ENCODE measurements around the gene CTSW.

Gene CTSW

GRCh38 chr11:65870307-65870658 lies 9.4 kb upstream of the CTSW start (continued):
- no peak for TF ChIP-seq ZNF302 (tag by site-specific recombination; IDR thresholded peaks at IDR 0.05; ENCODE audit: low read depth)
- TF ChIP-seq ZNF660 (tag by site-specific recombination; IDR thresholded peaks at IDR 0.05) = no peak
- TF ChIP-seq ZEB2 (tag by site-specific recombination; IDR thresholded peaks at IDR 0.05) = no peak
- TF ChIP-seq ZNF777 (tag by site-specific recombination; IDR thresholded peaks at IDR 0.05; ENCODE audit: borderline replicate concordance) = no peak
- TF ChIP-seq PRDM1 (tag by site-specific recombination; IDR thresholded peaks at IDR 0.05) = no peak
- no peak for TF ChIP-seq ZFP69B (tag by site-specific recombination; IDR thresholded peaks at IDR 0.05)

DNA sequence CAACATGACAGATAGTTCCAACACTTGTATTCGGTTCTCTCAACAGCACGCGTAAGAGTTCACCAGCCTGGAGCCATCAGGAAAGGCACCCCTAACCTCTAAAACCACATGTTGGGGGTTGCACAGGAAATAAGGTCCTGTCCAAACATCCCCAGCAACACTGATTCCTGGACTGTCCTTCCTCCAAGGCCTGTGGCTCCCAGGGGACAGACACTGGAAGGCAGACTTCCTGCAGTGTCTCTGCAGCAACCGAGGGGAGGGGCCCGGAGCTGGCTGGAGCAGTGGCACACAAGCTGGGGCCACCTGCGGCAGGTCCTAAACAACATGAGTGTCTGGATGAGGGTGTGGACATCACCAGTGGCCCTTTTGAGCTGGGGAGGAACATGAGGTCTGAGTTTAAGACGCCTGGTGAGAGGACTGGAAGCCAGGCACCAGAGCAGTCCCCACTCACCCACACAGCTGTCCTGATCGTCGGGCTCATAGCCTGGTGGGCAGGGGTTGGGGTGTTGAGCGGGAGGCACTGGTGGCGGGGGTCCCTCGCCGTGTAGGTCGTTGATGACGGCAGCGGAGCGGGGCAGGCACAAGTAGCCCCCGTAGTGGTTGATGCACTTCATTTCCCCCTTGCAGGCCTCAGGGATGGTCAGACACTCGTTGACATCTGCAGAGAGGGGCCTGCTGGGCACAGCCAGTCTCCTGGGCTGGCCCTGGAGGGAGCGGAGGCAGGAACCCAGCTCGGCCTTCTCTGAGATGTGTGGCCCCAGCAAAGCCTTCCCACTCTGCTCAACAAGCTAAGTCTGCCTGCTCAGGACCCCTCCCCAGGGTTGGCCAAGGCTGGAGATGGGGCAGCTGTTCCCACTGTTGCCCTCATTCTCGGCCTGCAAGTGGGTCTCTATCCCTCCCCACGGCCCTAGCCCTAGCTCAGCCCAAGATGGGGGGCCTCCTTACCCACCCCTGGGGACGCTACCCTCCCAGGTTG lies 8.6 kb upstream of the CTSW start:
- Histone ChIP-seq H3K4me1 (ENCODE audit: control insufficient read depth, insufficient read depth, low read length) (no peaks in the 10 kb centered on the region), H3K36me3 (ENCODE audit: control insufficient read depth in 2 of 2, insufficient read depth in 1 of 2, low read length in 2 of 2) (peaks cover 0 to 21% of the 10 kb centered on the region in 2 experiments; a peak in 1 of 3 replicates)
- POLR2A ChIA-PET = interaction anchor here (0.6 to 6.6 kb wide), 11 partner anchors 10 to 123 kb away, joined by 3 to 111 read pairs (median 4); partner anchors contain the start of genes CCDC85B, CFL1, FIBP and FOSL1

DNA sequence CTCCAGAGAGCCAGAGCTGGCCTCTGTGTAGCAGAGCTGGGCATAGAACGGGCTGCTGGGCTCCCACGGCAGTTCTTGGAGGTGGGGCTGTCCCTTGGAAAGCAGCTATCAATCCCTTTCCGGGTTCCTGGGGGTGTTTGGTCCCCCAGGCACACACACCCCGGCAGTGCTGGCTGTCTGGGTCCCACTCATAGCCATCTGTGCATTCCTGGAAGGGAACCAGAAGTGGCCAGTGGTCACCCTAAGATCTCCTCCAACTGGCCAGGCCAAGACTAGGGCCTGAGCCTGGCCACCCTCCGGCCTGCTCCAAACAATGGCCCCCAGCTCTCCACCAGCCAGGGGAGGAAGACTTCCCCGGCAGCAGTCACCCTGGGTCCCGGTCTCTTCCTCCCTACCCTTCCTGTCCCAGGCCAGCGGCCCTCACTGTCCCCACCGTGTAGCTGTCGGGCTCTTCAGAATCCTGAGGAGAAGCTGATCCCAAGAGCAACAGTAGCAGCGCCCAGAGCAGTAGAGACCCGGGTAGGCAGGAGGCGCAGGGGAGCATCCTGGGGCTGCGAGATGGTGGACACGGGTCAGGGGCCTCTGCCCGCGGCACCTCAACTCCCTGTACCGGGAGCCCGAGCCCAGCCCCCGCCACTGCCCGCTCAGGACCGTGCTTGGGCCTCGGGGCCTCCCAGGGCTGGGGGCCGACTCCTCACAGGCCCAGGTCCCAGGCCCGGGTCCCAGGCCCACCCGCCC lies 7.7 kb upstream of the CTSW start:
- TF ChIP-seq ZNF76 (tag by site-specific recombination; IDR thresholded peaks at IDR 0.05; ENCODE audit: borderline replicate concordance, low read depth) (no peak), ZBTB48 (tag by site-specific recombination; IDR thresholded peaks at IDR 0.05) (no peak), SCRT2 (tag by site-specific recombination; IDR thresholded peaks at IDR 0.05) (no peak), ZNF155 (tag by site-specific recombination; IDR thresholded peaks at IDR 0.05) (no peak), ZNF792 (tag by site-specific recombination; IDR thresholded peaks at IDR 0.05) (no peak), ZNF426 (tag by site-specific recombination; IDR thresholded peaks at IDR 0.05) (no peak), GLI4 (tag by site-specific recombination; IDR thresholded peaks at IDR 0.05) (no peak), ZNF324 (tag by site-specific recombination; IDR thresholded peaks at IDR 0.05) (no peak), ZNF148 (tag by site-specific recombination; IDR thresholded peaks at IDR 0.05; ENCODE audit: borderline replicate concordance) (no peak), ZNF19 (tag by site-specific recombination; IDR thresholded peaks at IDR 0.05; ENCODE audit: low read depth) (no peak), ZNF585B (tag by site-specific recombination; IDR thresholded peaks at IDR 0.05) (no peak)
- Histone ChIP-seq H3K4me3 (ENCODE audit: low read depth, low read length) (no peak overlapping the region), H3K9me3 (ENCODE audit: control insufficient read depth, insufficient read depth, low read depth, low read length) (no peaks in the 10 kb centered on the region), H3K36me3 (ENCODE audit: control insufficient read depth in 2 of 2, insufficient read depth in 1 of 2, low read length in 2 of 2) (peaks cover 0 to 13% of the 10 kb centered on the region in 2 experiments; a peak in 1 of 3 replicates), H3K27ac (ENCODE audit: extremely low read depth, low read depth, low read length) (no peak overlapping the region), H3K4me1 (ENCODE audit: control insufficient read depth, insufficient read depth, low read length) (no peaks in the 10 kb centered on the region)
- CTCF ChIA-PET = interaction anchor here (0.6 to 4.2 kb wide), 7 partner anchors 12 to 271 kb away, joined by 3 to 37 read pairs (median 4); partner anchors contain the start of genes FIBP and MUS81
- POLR2A ChIA-PET = interaction anchor here (0.6 to 6.6 kb wide), 7 partner anchors 9 to 122 kb away, joined by 3 to 111 read pairs (median 4); partner anchors contain the start of genes CCDC85B, CFL1, MUS81 and SNX32

More for the DNA sequence above, 8.6 kb upstream of the CTSW start:
- TF ChIP-seq ZNF341 (tag by site-specific recombination; IDR thresholded peaks at IDR 0.05; ENCODE audit: low read depth) = peak; percentile 65
- TF ChIP-seq ZNF596 (tag by site-specific recombination; IDR thresholded peaks at IDR 0.05) = no peak
- TF ChIP-seq, protein P1, sequence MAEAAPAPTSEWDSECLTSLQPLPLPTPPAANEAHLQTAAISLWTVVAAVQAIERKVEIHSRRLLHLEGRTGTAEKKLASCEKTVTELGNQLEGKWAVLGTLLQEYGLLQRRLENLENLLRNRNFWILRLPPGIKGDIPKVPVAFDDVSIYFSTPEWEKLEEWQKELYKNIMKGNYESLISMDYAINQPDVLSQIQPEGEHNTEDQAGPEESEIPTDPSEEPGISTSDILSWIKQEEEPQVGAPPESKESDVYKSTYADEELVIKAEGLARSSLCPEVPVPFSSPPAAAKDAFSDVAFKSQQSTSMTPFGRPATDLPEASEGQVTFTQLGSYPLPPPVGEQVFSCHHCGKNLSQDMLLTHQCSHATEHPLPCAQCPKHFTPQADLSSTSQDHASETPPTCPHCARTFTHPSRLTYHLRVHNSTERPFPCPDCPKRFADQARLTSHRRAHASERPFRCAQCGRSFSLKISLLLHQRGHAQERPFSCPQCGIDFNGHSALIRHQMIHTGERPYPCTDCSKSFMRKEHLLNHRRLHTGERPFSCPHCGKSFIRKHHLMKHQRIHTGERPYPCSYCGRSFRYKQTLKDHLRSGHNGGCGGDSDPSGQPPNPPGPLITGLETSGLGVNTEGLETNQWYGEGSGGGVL (tag by site-specific recombination; IDR thresholded peaks at IDR 0.05) = no peak
- TF ChIP-seq ZIC2 (tag by site-specific recombination; IDR thresholded peaks at IDR 0.05) = peak; percentile 84
- no peak for TF ChIP-seq ZFP37 (tag by site-specific recombination; IDR thresholded peaks at IDR 0.05)
- TF ChIP-seq ZNF785 (tag by site-specific recombination; IDR thresholded peaks at IDR 0.05) = no peak
- no peak for TF ChIP-seq ZNF776 (tag by site-specific recombination; IDR thresholded peaks at IDR 0.05; ENCODE audit: borderline replicate concordance)
- TF ChIP-seq ZNF600 (tag by site-specific recombination; IDR thresholded peaks at IDR 0.05) = 0 out of 2 replicates have a peak, but pooled peaks have one; percentile 33
- TF ChIP-seq KLF7 (tag by site-specific recombination; IDR thresholded peaks at IDR 0.05; ENCODE audit: borderline replicate concordance) = no peak
- TF ChIP-seq SCRT2 (tag by site-specific recombination; IDR thresholded peaks at IDR 0.05) = peak; percentile 70; the same call in 1 of the 2 replicates
- H3K4me3 ChIP-seq (ENCODE audit: low read depth, low read length) = no peak overlapping the region
- CTCF ChIA-PET = interaction anchor here (0.7 to 4.2 kb wide), 5 partner anchors 11 to 54 kb away, joined by 3 to 37 read pairs (median 4); partner anchors contain the start of genes FIBP and MUS81
- H3K9me3 ChIP-seq (ENCODE audit: control insufficient read depth, insufficient read depth, low read depth, low read length) = no peaks in the 10 kb centered on the region
- H3K27ac ChIP-seq (ENCODE audit: extremely low read depth, low read depth, low read length) = no peak overlapping the region

Measured in HEK293 (cell line).